A549 (cell line): ENCODE results near the gene PDLIM5.

Experiments used
- BHLHE40 ChIP-seq: IDR thresholded peaks from 2 replicates; pipeline ENCODE4 v1.6.1; 2012; ENCODE audit warnings: low read depth, low read length, inconsistent platforms
- EP300 ChIP-seq, 2 experiments: fragments of >200 bp; sonication (Bioruptor Twin); formaldehyde crosslinking; IDR thresholded peaks; 2 replicates in 1 of 2; 3 replicates in 1 of 2; pipeline ENCODE4 v1.6.1; 2016 to 2017
- HOXA7 ChIP-seq: fragments of 250-450 bp; sonication (Bioruptor Pico); IDR thresholded peaks from 2 replicates; pipeline ENCODE4 v1.5.0; 2020; ENCODE audit warnings: mild to moderate bottlenecking, moderate library complexity
- JUN ChIP-seq, 2 experiments: fragments of >200 bp; sonication (Bioruptor Twin); formaldehyde crosslinking; IDR thresholded peaks; 2 replicates in 1 of 2; 3 replicates in 1 of 2; pipeline ENCODE4 v1.6.1; 2016 to 2017
- MAFK ChIP-seq: fragments of 450-650 bp; IDR thresholded peaks from 2 replicates; pipeline ENCODE4 v1.6.1; 2014; ENCODE audit not compliant: partially characterized antibody
- MYC ChIP-seq: IDR thresholded peaks from 2 replicates; pipeline ENCODE4 v1.6.1; 2012; ENCODE audit warnings: mild to moderate bottlenecking, inconsistent platforms, low read length, improper control_type of control experiment, borderline replicate concordance
- POLR2A ChIP-seq: IDR thresholded peaks from 2 replicates; pipeline ENCODE4 v1.6.1; 2012; ENCODE audit warnings: mild to moderate bottlenecking, low read length
- RAD21 ChIP-seq, 2 experiments: fragments of >200 bp in 1 of 2; sonication (Bioruptor Twin) in 1 of 2; formaldehyde crosslinking in 1 of 2; IDR thresholded peaks in 1 of 2; conservative IDR thresholded peaks in 1 of 2; 2 replicates in 1 of 2; 3 replicates in 1 of 2; pipeline ENCODE4 v1.6.1; 2012 to 2018; ENCODE audit warnings: inconsistent platforms in 1 of 2
- RCOR1 ChIP-seq: fragments of 150-350 bp; IDR thresholded peaks from 2 replicates; pipeline ENCODE4 v1.6.1; 2014; ENCODE audit warnings: antibody characterized with exemption, low read length, low read depth
- RFX5 ChIP-seq: fragments of 450-650 bp; IDR thresholded peaks from 2 replicates; pipeline ENCODE4 v1.7.1; 2014; ENCODE audit warnings: antibody characterized with exemption, mild to moderate bottlenecking, moderate library complexity
- TP53 ChIP-seq: fragments of 250-450 bp; sonication (Bioruptor Pico); IDR thresholded peaks from 2 replicates; pipeline ENCODE4 v1.5.0; 2021; ENCODE audit warnings: mild to moderate bottlenecking, moderate library complexity
- TF ChIP-seq, protein P1 (sequence below): fragments of >200 bp; sonication (Bioruptor Twin); formaldehyde crosslinking; IDR thresholded peaks from 3 replicates; pipeline ENCODE4 v1.5.1; 2016
- TF ChIP-seq, protein P2 (sequence below): IDR thresholded peaks from 2 replicates; pipeline ENCODE4 v1.6.1; 2012
- TF ChIP-seq, protein P3 (sequence below): fragments of 450-650 bp; IDR thresholded peaks from 2 replicates; pipeline ENCODE4 v1.6.1; 2014; ENCODE audit warnings: antibody characterized with exemption

DNA sequence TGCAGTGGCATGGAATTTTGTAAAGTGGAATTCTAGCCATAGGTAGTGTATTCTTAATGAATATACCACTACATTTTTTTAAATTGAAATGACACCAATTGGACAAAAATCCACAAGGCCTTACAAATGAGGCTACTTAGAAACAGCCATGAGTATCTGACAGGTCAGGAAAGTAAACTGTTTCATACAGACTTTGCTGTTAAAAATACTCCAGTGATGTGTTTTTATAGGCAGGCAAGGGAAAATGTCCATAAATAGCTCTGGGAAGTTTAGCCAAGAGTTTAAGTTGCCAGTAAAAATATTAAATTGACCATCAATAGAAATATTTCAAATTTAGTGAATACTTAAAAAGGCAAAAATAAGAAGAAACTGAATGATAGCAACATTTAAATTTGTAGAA, 41.8 kb upstream of the PDLIM5 start:
- TF ChIP-seq EP300 (IDR thresholded peaks at IDR 0.05) (no peak), BHLHE40 (no peak), POLR2A (no peak), JUN (IDR thresholded peaks at IDR 0.05) (no peak), RFX5 (no peak), RAD21 (conservative IDR thresholded peaks at IDR 0.05 in 1 of 2, IDR thresholded peaks at IDR 0.05 in 1 of 2) (no peak), MAFK (no peak), TP53 (no peak), RCOR1 (no peak), MYC (no peak), HOXA7 (no peak)
- TF ChIP-seq, protein P1, sequence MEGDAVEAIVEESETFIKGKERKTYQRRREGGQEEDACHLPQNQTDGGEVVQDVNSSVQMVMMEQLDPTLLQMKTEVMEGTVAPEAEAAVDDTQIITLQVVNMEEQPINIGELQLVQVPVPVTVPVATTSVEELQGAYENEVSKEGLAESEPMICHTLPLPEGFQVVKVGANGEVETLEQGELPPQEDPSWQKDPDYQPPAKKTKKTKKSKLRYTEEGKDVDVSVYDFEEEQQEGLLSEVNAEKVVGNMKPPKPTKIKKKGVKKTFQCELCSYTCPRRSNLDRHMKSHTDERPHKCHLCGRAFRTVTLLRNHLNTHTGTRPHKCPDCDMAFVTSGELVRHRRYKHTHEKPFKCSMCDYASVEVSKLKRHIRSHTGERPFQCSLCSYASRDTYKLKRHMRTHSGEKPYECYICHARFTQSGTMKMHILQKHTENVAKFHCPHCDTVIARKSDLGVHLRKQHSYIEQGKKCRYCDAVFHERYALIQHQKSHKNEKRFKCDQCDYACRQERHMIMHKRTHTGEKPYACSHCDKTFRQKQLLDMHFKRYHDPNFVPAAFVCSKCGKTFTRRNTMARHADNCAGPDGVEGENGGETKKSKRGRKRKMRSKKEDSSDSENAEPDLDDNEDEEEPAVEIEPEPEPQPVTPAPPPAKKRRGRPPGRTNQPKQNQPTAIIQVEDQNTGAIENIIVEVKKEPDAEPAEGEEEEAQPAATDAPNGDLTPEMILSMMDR, result no peak
- TF ChIP-seq, protein P2, sequence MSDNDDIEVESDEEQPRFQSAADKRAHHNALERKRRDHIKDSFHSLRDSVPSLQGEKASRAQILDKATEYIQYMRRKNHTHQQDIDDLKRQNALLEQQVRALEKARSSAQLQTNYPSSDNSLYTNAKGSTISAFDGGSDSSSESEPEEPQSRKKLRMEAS, result no peak
- TF ChIP-seq, protein P3, sequence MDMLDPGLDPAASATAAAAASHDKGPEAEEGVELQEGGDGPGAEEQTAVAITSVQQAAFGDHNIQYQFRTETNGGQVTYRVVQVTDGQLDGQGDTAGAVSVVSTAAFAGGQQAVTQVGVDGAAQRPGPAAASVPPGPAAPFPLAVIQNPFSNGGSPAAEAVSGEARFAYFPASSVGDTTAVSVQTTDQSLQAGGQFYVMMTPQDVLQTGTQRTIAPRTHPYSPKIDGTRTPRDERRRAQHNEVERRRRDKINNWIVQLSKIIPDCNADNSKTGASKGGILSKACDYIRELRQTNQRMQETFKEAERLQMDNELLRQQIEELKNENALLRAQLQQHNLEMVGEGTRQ, result no peak
